Body of pancreas (tissue), 4 donors: ENCODE results near the gene NGDN. TPM values are rescaled to one million over a fixed set of nuclear protein-coding genes. Genes with fewer than 3 reads are reported as not detected.

Source experiments
- ATAC-seq: fragments of 150-250 bp; one replicate; pipeline ENCODE4 v1.9.1; 2016
- DNase-seq, 4 donors: peaks; one replicate each; pipeline ENCODE4 v3.0.0-alpha.2; 2019
- H3K27ac ChIP-seq, 4 donors: fragments of 200-600 bp; sonication (generic); 1 replicate in 3 of 4; 2 replicates in 1 of 4; pipeline versions ENCODE4 v1.5.1 to v1.6.1; 2016 to 2019; ENCODE audit warnings: mild to moderate bottlenecking in 1 of 4, mixed read lengths in 1 of 4, moderate library complexity in 1 of 4
- H3K27me3 ChIP-seq, 2 donors: fragments of 200-600 bp; sonication (generic); one replicate each; pipeline ENCODE4 v1.6.0; 2016; ENCODE audit warnings: mild to moderate bottlenecking in 1 of 2
- H3K36me3 ChIP-seq, 2 donors: fragments of 200-600 bp; sonication (generic); replicated peaks in 1 of 2; 2 replicates each; pipeline ENCODE4 v1.5.1; 2016; ENCODE audit warnings: low read depth in 2 of 2; ENCODE audit not compliant: insufficient read depth in 1 of 2
- H3K4me1 ChIP-seq: fragments of 200-600 bp; sonication (generic); one replicate; pipeline ENCODE4 v1.6.0; 2016
- H3K4me3 ChIP-seq, 2 donors: fragments of 200-600 bp; sonication (generic); 1 replicate in 1 of 2; 2 replicates in 1 of 2; pipeline ENCODE4 v1.5.1; 2016 to 2019
- H3K9me3 ChIP-seq, 3 donors: fragments of 200-600 bp; sonication (generic); 1 replicate in 2 of 3; 2 replicates in 1 of 3; pipeline ENCODE4 v1.5.1; 2016
- POLR2A ChIP-seq, 3 donors: fragments of 450-650 bp; IDR thresholded peaks; one replicate each; pipeline ENCODE4 v1.6.1; 2016; ENCODE audit warnings: antibody characterized with exemption in 3 of 3, mild to moderate bottlenecking in 2 of 3
- WGBS, 2 donors: methylation state at CpG; one replicate each; pipeline ENCODE4 v1.1.5; 2017; 5-methylcytosine and 5-hydroxymethylcytosine counted together
- intact Hi-C: fragments of 100-400 bp; cut with DNase I; formaldehyde crosslinking; loops from one replicate; pipeline ENCODE4 v1.15.1; 2023
- total RNA-seq, 2 donors: library from RNA; depleted of rRNA; stranded (reverse); fragments of >200 nt; gene quantifications; one replicate each; pipeline ENCODE4 v1.1.0, GENCODE V29; 2016
- TF ChIP-seq, protein P1 (sequence below), 7 experiments: fragments of 450-650 bp in 4 of 7; fragments of 200-600 bp in 3 of 7; sonication (generic) in 3 of 7; IDR thresholded peaks; one replicate each; pipeline ENCODE4 v1.5.1; 2016 to 2019; ENCODE audit warnings: antibody characterized with exemption in 7 of 7

NGDN gene
- total RNA-seq, 2 donors from 2014 or later = 29.0 to 31.6 TPM

GRCh38 chr14:23525611-23526010, 56.1 kb downstream of the NGDN start:
- no peak overlapping the region for H3K27ac ChIP-seq
- no peaks in the 10 kb centered on the region for H3K9me3 ChIP-seq
- TF ChIP-seq, protein P1, sequence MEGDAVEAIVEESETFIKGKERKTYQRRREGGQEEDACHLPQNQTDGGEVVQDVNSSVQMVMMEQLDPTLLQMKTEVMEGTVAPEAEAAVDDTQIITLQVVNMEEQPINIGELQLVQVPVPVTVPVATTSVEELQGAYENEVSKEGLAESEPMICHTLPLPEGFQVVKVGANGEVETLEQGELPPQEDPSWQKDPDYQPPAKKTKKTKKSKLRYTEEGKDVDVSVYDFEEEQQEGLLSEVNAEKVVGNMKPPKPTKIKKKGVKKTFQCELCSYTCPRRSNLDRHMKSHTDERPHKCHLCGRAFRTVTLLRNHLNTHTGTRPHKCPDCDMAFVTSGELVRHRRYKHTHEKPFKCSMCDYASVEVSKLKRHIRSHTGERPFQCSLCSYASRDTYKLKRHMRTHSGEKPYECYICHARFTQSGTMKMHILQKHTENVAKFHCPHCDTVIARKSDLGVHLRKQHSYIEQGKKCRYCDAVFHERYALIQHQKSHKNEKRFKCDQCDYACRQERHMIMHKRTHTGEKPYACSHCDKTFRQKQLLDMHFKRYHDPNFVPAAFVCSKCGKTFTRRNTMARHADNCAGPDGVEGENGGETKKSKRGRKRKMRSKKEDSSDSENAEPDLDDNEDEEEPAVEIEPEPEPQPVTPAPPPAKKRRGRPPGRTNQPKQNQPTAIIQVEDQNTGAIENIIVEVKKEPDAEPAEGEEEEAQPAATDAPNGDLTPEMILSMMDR (IDR thresholded peaks at IDR 0.05) = no peak
- no peak for TF ChIP-seq POLR2A (IDR thresholded peaks at IDR 0.05)
- H3K36me3 ChIP-seq = no peaks in the 10 kb centered on the region
- no peaks in the 10 kb centered on the region for H3K27me3 ChIP-seq
- WGBS, 2 donors = 68 to 83% methylated on average over 5 to 8 of the region's 8 CpGs
- intact Hi-C loops = no loop called here
- no peak for DNase-seq
- no peak for ATAC-seq
- H3K4me1 ChIP-seq = no peaks in the 10 kb centered on the region
- H3K4me3 ChIP-seq = no peak overlapping the region

Other genes starting within 250 kb of the NGDN start
- not detected for gene RNF212B, start 231.8 kb upstream of the NGDN start, total RNA-seq
- 1 to 10 TPM; 4.9 to 8.6 TPM for gene HOMEZ, start 183.6 kb upstream of the NGDN start, total RNA-seq
- gene PPP1R3E, start 166.8 kb upstream of the NGDN start, total RNA-seq = 1 to 10 TPM; 5.4 to 9.6 TPM
- 10 to 100 TPM; 25.4 to 73.2 TPM for gene BCL2L2, start 162.9 kb upstream of the NGDN start, total RNA-seq
- gene PABPN1, start 148.2 kb upstream of the NGDN start, total RNA-seq = 10 to 100 TPM; 28.8 to 46.8 TPM
- 10 to 100 TPM; 20.8 to 36.6 TPM for gene SLC22A17, start 116.8 kb upstream of the NGDN start, total RNA-seq
- 1 to 10 TPM in 1 of 2 donors, under 1 TPM in 1; 0.99 to 1.3 TPM for gene EFS, start 104.5 kb upstream of the NGDN start, total RNA-seq
- not detected for gene IL25, start 96.9 kb upstream of the NGDN start, total RNA-seq
- gene CMTM5, start 92.7 kb upstream of the NGDN start, total RNA-seq = not detected
- 1 to 10 TPM in 1 of 2 donors, under 1 TPM in 1; 0.26 to 1.6 TPM for gene MYH6, start 61.4 kb upstream of the NGDN start, total RNA-seq
- 1 to 10 TPM in 1 of 2 donors, under 1 TPM in 1; 0.52 to 2.0 TPM for gene MYH7, start 34.0 kb upstream of the NGDN start, total RNA-seq
- 1 to 10 TPM in 1 of 2 donors, under 1 TPM in 1; 0.33 to 1.6 TPM for gene ZFHX2, start 82.1 kb downstream of the NGDN start, total RNA-seq
- 10 to 100 TPM; 11.7 to 43.2 TPM for gene THTPA, start 86.6 kb downstream of the NGDN start, total RNA-seq
- gene AP1G2, start 98.1 kb downstream of the NGDN start, total RNA-seq = 100 to 1,000 TPM; 150 to 237 TPM
- gene JPH4, start 109.1 kb downstream of the NGDN start, total RNA-seq = under 1 TPM; 0.52 to 0.99 TPM
- gene DHRS2, start 166.7 kb downstream of the NGDN start, total RNA-seq = 1 to 10 TPM; 1.3 to 3.3 TPM